Measurements from ENCODE around the gene CDH13.

Gene CDH13

GRCh38 chr16:83438326-83438725 is 811.6 kb downstream of the CDH13 start:
- in situ Hi-C loops (cut with HindIII; ENCODE audit: low sequenced_read_pairs), result no loop called here
- no peak for DNase-seq (ENCODE audit: low read depth)
- H3K4me3 ChIP-seq (ENCODE audit: low read depth, low read length), result no peak overlapping the region
- no peak for TF ChIP-seq CTCF (IDR thresholded peaks at IDR 0.05; ENCODE audit: low read depth, low read length, missing control alignments)

- no peak for TF ChIP-seq CTCF (IDR thresholded peaks at IDR 0.05; ENCODE audit: low read depth, low read length, missing control alignments)
- no peak overlapping the region for H3K4me3 ChIP-seq (ENCODE audit: low read depth, low read length)
- in situ Hi-C loops (cut with HindIII; ENCODE audit: low sequenced_read_pairs), result no loop called here
- no peak for DNase-seq (ENCODE audit: low read depth)
These were observed 812.6 kb downstream of the CDH13 start for GRCh38 chr16:83439412-83439811.

- in situ Hi-C loops (cut with HindIII; ENCODE audit: low sequenced_read_pairs), result no loop called here
- DNase-seq (ENCODE audit: low read depth), result no peak
- no peak for TF ChIP-seq CTCF (IDR thresholded peaks at IDR 0.05; ENCODE audit: low read depth, low read length, missing control alignments)
- no peak overlapping the region for H3K4me3 ChIP-seq (ENCODE audit: low read depth, low read length)
These were observed 814.7 kb downstream of the CDH13 start for GRCh38 chr16:83441517-83441916.

- TF ChIP-seq CTCF (IDR thresholded peaks at IDR 0.05; ENCODE audit: low read depth, low read length, missing control alignments), result no peak
- no peak for DNase-seq (ENCODE audit: low read depth)
- no peak overlapping the region for H3K4me3 ChIP-seq (ENCODE audit: low read depth, low read length)
- in situ Hi-C loops (cut with HindIII; ENCODE audit: low sequenced_read_pairs), result no loop called here
These were observed 817.2 kb downstream of the CDH13 start for GRCh38 chr16:83443972-83444371.

- no peak overlapping the region for H3K4me3 ChIP-seq (ENCODE audit: low read depth, low read length)
- TF ChIP-seq CTCF (IDR thresholded peaks at IDR 0.05; ENCODE audit: low read depth, low read length, missing control alignments), result no peak
- DNase-seq (ENCODE audit: low read depth), result no peak
- in situ Hi-C loops (cut with HindIII; ENCODE audit: low sequenced_read_pairs), result no loop called here
These were observed 820.8 kb downstream of the CDH13 start for GRCh38 chr16:83447560-83447959.

GRCh38 chr16:83449861-83450260 is 823.1 kb downstream of the CDH13 start:
- H3K4me3 ChIP-seq (ENCODE audit: low read depth, low read length), result no peak overlapping the region
- TF ChIP-seq CTCF (IDR thresholded peaks at IDR 0.05; ENCODE audit: low read depth, low read length, missing control alignments), result no peak
- no peak for DNase-seq (ENCODE audit: low read depth)
- in situ Hi-C loops (cut with HindIII; ENCODE audit: low sequenced_read_pairs), result no loop called here

GRCh38 chr16:83453977-83454376 is 827.2 kb downstream of the CDH13 start:
- DNase-seq (ENCODE audit: low read depth), result no peak
- in situ Hi-C loops (cut with HindIII; ENCODE audit: low sequenced_read_pairs), result no loop called here
- no peak for TF ChIP-seq CTCF (IDR thresholded peaks at IDR 0.05; ENCODE audit: low read depth, low read length, missing control alignments)
- H3K4me3 ChIP-seq (ENCODE audit: low read depth, low read length), result no peak overlapping the region
